GM12873 (cell line): ENCODE measurements around the gene BORA.

Source experiments
- CTCF ChIP-seq: IDR thresholded peaks from 2 replicates; pipeline ENCODE4 v1.5.1; 2012; ENCODE audit warnings: low read depth, mild to moderate bottlenecking, moderate library complexity, low read length, control low read depth; ENCODE audit not compliant: insufficient read depth; ENCODE audit errors: missing control alignments

Gene BORA

GRCh38 chr13:72727417-72728289, at the start of gene BORA, which contains the start of gene MZT1:
Gene BORA, plus strand, starts transcription at chr13:72727923. Its CDS starts 1,018 bp downstream, at chr13:72728941.
Gene MZT1, minus strand, starts transcription at chr13:72727629. Its CDS starts 27 bp downstream, at chr13:72727602.
- no peak for TF ChIP-seq CTCF

GRCh38 chr13:72678312-72678711, 49.4 kb upstream of the BORA start:
- no peak for TF ChIP-seq CTCF

DNA sequence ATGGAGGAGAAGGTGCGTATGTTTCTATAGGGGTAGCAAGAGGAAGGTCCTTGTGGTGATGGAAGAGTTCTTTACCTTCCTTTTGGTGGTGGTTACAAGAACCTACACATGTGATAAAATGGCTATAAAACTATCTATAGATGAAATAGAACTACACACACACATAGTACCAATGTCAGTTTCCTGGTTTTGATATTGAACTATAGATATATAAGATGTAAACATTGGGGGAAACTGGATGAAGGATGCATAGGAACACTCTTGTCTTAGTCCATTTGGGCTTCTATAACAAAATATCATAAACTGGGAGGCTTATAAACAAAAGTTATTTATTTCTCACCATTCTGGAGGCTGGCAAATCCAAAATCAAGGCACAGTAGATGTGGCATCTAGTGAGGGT, 47.4 kb upstream of the BORA start:
- TF ChIP-seq CTCF = no peak

GRCh38 chr13:72686766-72687165, 41.0 kb upstream of the BORA start:
- no peak for TF ChIP-seq CTCF

GRCh38 chr13:72689181-72689696, 38.5 kb upstream of the BORA start:
- no peak for TF ChIP-seq CTCF

DNA sequence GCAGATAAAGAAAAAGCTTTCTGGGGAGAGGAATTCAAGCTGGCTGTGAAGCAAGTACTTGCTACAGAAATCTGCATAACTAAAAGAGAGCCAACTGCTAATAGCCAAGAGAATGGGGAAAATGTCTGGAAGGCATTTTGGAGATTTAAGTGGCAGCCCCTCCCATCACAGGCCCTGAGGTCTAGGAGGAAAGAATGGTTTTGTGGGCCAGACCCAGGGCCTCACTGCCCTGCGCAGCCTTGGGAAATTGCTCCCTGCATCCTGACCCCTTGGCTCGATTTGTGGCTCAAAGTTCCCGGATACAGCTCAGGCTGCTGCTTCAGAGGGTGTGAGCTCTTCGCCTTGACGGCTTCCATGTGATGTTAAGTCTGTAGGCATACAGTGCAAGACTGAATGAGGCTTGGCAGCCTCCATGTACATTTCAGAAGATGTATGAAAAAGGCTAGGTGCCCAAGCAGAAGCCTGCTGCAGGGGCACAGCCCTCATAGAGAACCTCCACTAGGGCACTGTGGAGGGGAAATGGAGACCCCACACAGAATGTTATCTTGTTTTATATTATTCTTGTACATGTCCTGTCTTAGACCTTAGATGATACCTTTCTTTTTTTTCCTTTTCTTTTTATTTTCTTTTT, 34.7 kb upstream of the BORA start:
- no peak for TF ChIP-seq CTCF

DNA sequence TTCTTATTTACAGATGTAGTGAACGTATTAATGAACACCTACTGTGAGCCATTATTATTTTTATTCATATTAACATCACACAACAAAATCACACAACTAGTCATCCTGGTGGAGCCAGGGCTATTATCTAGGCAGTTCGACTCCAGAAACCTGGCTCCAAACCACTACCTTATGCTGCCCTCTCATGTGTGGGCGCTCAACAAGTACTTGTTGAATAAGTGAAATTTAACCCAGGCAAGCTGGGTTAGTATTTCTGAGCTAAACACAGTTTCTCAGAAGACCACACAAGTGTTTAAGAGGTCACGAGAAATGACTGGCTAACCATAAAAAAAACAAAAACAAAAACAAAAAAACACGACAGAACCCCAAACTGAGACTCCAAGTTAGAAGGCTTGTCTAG, 33.9 kb upstream of the BORA start:
- no peak for TF ChIP-seq CTCF
